Spinal cord (tissue), 10 donors: ENCODE results near the gene DOCK1. TPM values are rescaled to one million over a fixed set of nuclear protein-coding genes. Genes with fewer than 3 reads are reported as not detected.

Experiments
- DNase-seq, 6 donors: peaks; one replicate each; pipeline versions ENCODE4 v3.0.0 to v3.0.0-alpha.2; 2013 to 2015; ENCODE audit warnings: low spot score in 6 of 6, low read depth in 4 of 6
- H3K27ac ChIP-seq: one replicate; pipeline ENCODE4 v1.5.1; 2013; ENCODE audit warnings: low read depth, low read length, control low read depth
- H3K27me3 ChIP-seq: one replicate; pipeline ENCODE4 v1.6.1; 2013; ENCODE audit warnings: low read length; ENCODE audit not compliant: control insufficient read depth, insufficient read depth
- H3K36me3 ChIP-seq: one replicate; pipeline ENCODE4 v1.6.1; 2013; ENCODE audit warnings: low read length; ENCODE audit not compliant: control insufficient read depth, insufficient read depth
- H3K4me1 ChIP-seq: one replicate; pipeline ENCODE4 v1.6.1; 2013; ENCODE audit warnings: low read length; ENCODE audit not compliant: control insufficient read depth, insufficient read depth
- H3K4me3 ChIP-seq: one replicate; pipeline ENCODE4 v1.5.1; 2013; ENCODE audit warnings: low read depth, low read length, control low read depth
- H3K9me3 ChIP-seq: one replicate; pipeline ENCODE4 v1.6.1; 2013; ENCODE audit warnings: low read length; ENCODE audit not compliant: control insufficient read depth, insufficient read depth
- WGBS: methylation state at CpG from one replicate; pipeline ENCODE4 v1.1.5; 2013; ENCODE audit warnings: missing lambda C conversion rate; ENCODE audit not compliant: insufficient coverage; 5-methylcytosine and 5-hydroxymethylcytosine counted together
- polyA plus RNA-seq, 2 donors: library from polyadenylated mRNA; unstranded; fragments of 120-200 nt; gene quantifications; one replicate each; pipeline ENCODE4 v1.2.1, GENCODE V29; 2013; ENCODE audit not compliant: insufficient read length in 2 of 2
- total RNA-seq, 2 donors: library from RNA; depleted of rRNA in 1 of 2; stranded (reverse); fragments of 120-200 nt in 1 of 2; fragments of >200 nt in 1 of 2; gene quantifications; one replicate each; pipeline versions ENCODE4 v1.2.3 to v1.2.4, GENCODE V29; 2013 to 2014
- donor health status: healthy.

Gene DOCK1
- total and polyA plus RNA-seq, 4 donors, result 31.3 to 74.1 (median 50.3) TPM

DNA sequence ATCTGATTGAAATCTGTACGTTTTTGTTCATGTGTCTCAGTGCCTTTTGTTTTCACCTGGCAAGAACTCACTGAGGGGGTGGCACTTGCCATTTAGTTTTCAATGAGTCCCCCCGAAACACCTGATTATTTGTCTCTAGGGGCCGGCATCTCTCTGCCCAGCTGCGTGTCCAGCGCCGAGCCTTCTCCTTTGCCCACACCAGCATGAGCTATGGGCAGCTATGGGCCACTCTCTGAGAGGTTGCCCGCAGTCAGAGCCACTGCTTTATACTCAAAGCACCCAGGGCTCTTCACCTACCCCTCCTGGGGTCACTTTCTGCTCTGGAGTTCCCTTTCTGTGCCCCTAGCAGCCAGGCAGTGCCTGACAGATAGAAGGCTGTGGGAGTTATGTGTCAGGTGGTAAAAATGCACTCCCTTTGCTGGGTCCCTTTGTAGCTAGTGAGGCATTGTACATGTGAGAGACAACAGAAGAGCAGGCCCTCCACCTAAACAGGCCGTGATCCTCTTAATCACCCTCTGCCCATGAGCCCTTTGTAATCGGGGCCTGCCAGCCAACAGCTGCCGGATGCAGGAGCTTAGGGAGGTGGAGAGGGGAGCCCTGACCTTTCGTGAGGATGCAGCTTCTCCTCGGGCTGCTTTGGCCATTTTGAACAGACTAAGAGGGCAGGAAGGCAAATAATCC, 510.8 kb downstream of the DOCK1 start:
- H3K36me3 ChIP-seq, result peaks cover 36% of the 10 kb centered on the region
- H3K27ac ChIP-seq, result no peak overlapping the region
- 51% methylated on average over 10 of the region's 12 CpGs for WGBS

DNA sequence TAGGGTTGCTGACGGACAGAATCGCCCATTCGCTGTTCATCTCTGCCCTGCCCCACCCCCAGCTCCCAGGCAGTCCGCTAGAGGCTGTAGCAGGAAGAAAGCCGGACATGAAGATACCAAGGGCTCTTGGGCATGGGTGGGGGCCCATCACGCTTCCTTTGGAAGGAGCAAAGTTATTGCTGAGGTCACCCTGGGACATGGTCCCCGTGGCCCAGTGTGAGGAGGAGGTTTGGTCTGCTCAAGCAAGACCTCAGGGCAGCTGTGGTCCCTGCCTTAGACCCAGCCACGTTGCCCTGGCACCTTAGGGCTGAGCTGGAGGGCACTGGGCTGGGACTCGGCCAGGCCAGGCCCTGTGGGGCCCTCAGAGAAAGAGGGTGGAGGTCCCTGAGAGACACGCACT, 511.8 kb downstream of the DOCK1 start:
- 79% methylated on average over 7 of the region's 10 CpGs for WGBS
- no peak for DNase-seq
- Histone ChIP-seq H3K27me3 (no peaks in the 10 kb centered on the region), H3K4me3 (no peak overlapping the region), H3K27ac (no peak overlapping the region), H3K9me3 (no peaks in the 10 kb centered on the region), H3K36me3 (peaks cover 35% of the 10 kb centered on the region), H3K4me1 (peaks cover 7% of the 10 kb centered on the region)

More for the DNA sequence above, 510.8 kb downstream of the DOCK1 start:
- Histone ChIP-seq H3K9me3 (no peaks in the 10 kb centered on the region), H3K4me1 (peaks cover 7% of the 10 kb centered on the region), H3K4me3 (no peak overlapping the region), H3K27me3 (no peaks in the 10 kb centered on the region)
- no peak for DNase-seq

DNA sequence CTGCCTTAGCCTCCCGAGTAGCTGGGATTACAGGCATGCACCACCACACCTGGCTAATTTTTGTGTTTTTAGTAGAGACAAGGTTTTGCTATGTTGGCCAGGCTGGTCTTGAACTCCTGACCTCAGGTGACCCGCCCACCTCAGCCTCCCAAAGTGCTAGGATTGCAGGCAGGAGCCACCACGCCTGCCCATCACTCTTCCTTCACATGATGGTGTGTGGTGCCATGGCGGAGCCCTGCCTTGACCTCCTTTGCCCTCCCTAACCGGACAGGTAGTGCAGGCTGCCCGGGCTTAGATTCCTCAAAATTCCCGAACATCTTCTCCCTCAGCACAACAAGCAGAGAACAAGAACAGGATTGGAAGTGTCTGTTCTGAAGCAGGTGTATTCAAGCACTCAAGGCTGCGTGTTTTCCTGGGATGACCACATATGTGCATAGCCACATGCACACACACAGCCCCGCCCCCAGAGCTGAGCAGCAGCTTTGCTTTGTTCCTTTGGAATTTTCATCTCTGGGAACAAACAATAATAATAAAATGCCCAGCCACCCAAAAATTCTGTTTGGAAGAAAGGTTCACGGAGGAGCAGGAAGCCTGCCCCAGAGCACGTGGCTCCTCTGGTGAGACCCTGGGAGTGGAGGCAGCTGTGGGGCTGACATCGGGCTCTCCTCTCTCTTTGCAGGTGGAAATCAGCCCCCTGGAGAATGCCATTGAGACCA, 512.6 kb downstream of the DOCK1 start:
- H3K9me3 ChIP-seq, result no peaks in the 10 kb centered on the region
- no peaks in the 10 kb centered on the region for H3K27me3 ChIP-seq
- peaks cover 35% of the 10 kb centered on the region for H3K36me3 ChIP-seq
- no peak overlapping the region for H3K27ac ChIP-seq
- H3K4me1 ChIP-seq, result peaks cover 7% of the 10 kb centered on the region
- H3K4me3 ChIP-seq, result no peak overlapping the region
- WGBS, result 91% methylated on average over 8 of the region's 12 CpGs
- DNase-seq, result no peak

DNA sequence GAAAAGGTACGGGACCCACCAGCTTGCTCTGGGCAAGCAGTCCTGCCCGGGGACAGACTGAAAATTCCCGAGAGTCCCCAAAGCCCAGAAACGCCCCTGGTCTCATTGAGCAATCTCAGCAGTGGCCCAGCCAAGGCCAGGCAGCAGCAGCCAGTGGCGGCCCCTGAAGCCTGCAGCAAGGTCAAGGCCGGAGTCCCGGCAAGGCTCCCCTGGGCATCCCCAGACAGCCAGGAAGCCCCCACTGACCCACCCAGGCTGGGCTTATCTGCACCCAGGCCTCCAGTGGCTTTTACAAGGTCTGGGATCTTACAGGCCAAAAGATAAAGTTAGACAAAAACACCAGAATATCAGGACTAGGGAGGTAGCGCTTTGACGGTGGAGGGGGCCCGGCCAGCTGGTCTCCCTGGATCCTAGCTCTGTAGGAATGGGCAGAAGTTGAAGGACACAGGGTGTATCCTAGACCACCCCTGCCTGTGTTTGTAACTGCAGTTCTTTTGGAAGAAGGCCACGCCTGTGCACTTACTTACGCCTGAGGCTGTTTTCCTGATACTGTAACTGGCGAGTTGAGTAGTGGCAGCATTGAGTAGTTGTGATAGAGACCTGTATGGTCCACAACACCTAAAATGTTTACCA, 513.4 kb downstream of the DOCK1 start:
- no peak for DNase-seq
- no peak overlapping the region for H3K4me3 ChIP-seq
- 88% methylated on average over 9 of the region's 13 CpGs for WGBS
- H3K27ac ChIP-seq, result no peak overlapping the region
- peaks cover 10% of the 10 kb centered on the region for H3K4me1 ChIP-seq
- H3K9me3 ChIP-seq, result no peaks in the 10 kb centered on the region
- H3K36me3 ChIP-seq, result peaks cover 31% of the 10 kb centered on the region
- H3K27me3 ChIP-seq, result no peaks in the 10 kb centered on the region

DNA sequence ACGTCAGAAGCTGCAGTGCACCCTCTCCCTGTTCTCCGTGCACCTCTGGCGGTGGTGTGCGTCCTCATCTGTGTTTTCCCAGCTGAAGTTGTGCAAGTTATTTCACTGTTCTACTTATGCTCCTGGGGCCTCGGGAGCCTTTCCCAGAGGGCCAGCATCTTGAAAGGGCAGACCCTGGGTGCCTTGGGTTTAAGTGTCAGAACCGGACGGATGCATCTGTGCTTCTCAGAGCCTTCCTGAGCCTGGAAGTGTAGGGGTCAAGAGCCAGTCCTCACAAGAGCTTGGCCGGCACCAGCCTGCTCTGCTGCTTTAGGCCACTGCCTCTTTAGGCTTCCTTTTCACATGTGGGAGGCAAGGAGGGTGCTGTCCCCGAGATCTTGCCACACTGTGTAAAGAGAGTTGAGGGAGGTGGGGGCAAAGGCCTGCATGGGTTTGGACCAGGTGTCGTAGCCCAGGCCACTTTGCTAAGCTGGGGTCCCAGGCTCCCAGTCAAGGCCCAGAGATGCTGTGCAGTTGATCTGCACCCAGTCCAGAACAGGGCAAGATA, 515.0 kb downstream of the DOCK1 start:
- 94% methylated on average over 10 of the region's 10 CpGs for WGBS
- Histone ChIP-seq H3K36me3 (peaks cover 31% of the 10 kb centered on the region), H3K4me3 (no peak overlapping the region)

DNA sequence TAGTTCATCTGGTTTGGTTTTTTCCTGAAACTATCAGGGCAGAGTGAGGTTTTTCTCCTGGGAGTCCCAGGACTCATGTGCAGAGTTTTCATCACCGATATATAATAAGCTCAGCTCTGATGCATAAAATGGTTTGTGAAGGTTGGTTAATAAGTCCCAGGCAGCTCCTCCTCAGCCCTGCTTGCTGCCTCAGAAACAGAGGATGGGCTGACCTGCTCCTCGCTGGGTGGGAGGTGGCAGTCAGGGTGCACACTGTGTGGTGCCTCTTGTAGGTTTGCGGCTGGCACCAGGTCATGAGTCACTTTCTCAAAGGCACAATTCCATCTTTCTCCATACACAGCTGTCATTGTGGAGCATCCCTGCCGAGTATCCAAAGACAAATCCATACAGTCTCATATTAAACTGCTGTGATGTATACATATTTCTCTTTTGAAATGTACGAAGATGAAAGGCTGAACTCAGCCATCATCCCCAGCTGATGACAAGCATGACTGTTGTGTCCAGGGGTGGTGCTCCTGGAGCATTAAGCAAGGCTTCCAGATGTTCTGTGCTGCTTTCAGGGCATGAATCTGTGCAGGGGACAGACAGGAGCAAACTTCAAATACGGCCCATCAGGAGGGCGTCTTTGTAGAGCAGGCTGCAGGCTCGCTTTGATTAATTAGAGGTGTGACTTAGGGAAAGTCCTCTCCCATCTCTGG, 518.1 kb downstream of the DOCK1 start:
- Histone ChIP-seq H3K36me3 (peaks cover 37% of the 10 kb centered on the region), H3K27ac (no peak overlapping the region)

More for the DNA sequence above, 515.0 kb downstream of the DOCK1 start:
- no peaks in the 10 kb centered on the region for H3K27me3 ChIP-seq
- no peaks in the 10 kb centered on the region for H3K9me3 ChIP-seq
- peaks cover 10% of the 10 kb centered on the region for H3K4me1 ChIP-seq
- no peak overlapping the region for H3K27ac ChIP-seq
- DNase-seq, result no peak

DNA sequence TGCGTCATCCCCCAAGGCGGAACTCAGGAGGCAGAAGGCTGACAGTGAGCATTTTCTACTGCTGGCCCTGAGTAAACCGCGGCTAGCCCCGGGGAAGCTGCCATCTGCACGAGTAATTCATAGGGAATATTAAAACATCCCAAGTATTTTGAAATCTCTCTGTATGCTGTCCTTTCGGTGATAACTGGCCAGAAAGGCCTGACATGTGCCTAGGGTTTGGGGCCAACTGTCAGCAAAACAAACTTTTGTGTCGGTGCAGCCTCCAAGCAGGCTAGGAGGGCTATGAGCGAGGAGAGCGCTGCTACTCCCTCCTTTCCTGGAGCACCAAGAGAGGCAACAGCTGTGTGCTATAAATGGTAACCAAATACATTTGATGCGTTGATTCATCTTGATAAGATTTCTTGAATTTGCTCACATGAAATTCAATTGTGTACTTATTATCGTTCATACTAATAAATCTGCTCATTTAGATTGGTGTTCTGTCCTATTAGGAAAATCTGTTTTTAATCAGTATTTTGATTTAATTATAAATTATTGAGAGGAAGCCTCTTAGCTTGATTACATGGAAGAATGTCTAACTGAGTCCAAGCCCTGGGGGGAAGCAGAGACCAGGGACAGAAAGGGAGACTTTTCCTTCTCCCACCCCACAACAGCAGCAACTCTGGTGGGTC, 519.5 kb downstream of the DOCK1 start:
- H3K36me3 ChIP-seq, result peaks cover 36% of the 10 kb centered on the region
- DNase-seq, result peak in 1 of 6 donors; percentile 30
- no peak overlapping the region for H3K4me3 ChIP-seq
- H3K4me1 ChIP-seq, result peaks cover 3% of the 10 kb centered on the region
- H3K27me3 ChIP-seq, result no peaks in the 10 kb centered on the region
- WGBS, result 93% methylated on average over 6 of the region's 12 CpGs
- H3K27ac ChIP-seq, result no peak overlapping the region
- H3K9me3 ChIP-seq, result no peaks in the 10 kb centered on the region

More for the DNA sequence above, 518.1 kb downstream of the DOCK1 start:
- H3K4me3 ChIP-seq, result no peak overlapping the region
- H3K27me3 ChIP-seq, result no peaks in the 10 kb centered on the region
- peaks cover 3% of the 10 kb centered on the region for H3K4me1 ChIP-seq
- WGBS, result 65% methylated on average over 5 of the region's 8 CpGs
- DNase-seq, result no peak
- no peaks in the 10 kb centered on the region for H3K9me3 ChIP-seq

DNA sequence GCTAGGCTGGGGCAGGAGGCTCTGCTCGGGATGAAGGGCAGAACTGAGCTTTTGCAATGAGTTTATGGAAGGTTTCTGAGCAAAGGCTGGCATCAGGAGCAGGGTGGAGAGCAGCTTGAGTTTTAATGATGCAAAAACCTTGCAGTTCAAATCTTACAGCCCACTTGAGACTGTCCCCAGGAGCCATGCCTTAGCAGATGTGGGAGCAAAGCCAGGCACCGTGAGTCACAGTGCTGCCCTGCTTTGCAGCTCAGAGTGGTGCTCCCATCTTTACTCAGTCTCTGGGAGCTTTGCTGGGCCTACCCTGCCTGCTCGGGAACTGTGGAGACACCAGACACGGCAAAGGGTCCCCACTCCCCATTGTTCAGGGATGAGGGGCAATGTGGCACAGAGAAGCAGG, 521.5 kb downstream of the DOCK1 start:
- peaks cover 3% of the 10 kb centered on the region for H3K4me1 ChIP-seq
- no peaks in the 10 kb centered on the region for H3K27me3 ChIP-seq
- WGBS, result 100% methylated on average over 4 of the region's 4 CpGs
- H3K27ac ChIP-seq, result no peak overlapping the region
- H3K9me3 ChIP-seq, result peaks cover 5% of the 10 kb centered on the region
- H3K36me3 ChIP-seq, result peaks cover 39% of the 10 kb centered on the region
- no peak overlapping the region for H3K4me3 ChIP-seq
- no peak for DNase-seq

DNA sequence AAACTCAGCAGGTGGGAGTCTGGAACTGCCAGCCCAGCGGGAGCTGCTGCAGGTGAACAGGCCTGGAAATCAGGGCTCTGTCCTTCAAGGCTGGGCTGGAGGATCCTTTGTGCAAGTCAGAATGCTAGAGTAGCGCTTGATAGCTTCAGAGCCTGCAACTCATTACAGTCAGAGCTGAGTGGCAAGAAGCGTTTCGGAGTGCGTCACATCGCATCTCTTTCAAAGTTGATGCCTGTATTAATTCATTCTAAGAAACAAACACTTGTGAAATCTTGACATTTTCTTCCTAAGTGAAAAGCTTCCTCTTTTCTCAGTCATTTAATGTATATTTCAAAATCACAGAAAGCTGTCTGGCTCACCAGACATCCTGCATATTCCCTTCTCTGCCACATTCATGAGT, 522.7 kb downstream of the DOCK1 start:
- DNase-seq, result no peak
- peaks cover 3% of the 10 kb centered on the region for H3K4me1 ChIP-seq
- H3K9me3 ChIP-seq, result peaks cover 5% of the 10 kb centered on the region
- no peak overlapping the region for H3K27ac ChIP-seq
- WGBS, result 94% methylated on average over 6 of the region's 6 CpGs
- H3K36me3 ChIP-seq, result peaks cover 39% of the 10 kb centered on the region
- no peaks in the 10 kb centered on the region for H3K27me3 ChIP-seq
- H3K4me3 ChIP-seq, result no peak overlapping the region
